ENCODE measurements around the gene ATAD3B. TPM values are rescaled to one million over a fixed set of nuclear protein-coding genes. Genes with fewer than 3 reads are reported as not detected.
A peak's percentile ranks its signal among the peaks of the same experiment; 100 is the strongest.

The ATAD3B gene
- total and polyA plus RNA-seq, 2 of the 13 experiments (the other 11 are each of a cell fraction or from before 2014, with no cell fraction given): 9.6 to 31.1 TPM

DNA sequence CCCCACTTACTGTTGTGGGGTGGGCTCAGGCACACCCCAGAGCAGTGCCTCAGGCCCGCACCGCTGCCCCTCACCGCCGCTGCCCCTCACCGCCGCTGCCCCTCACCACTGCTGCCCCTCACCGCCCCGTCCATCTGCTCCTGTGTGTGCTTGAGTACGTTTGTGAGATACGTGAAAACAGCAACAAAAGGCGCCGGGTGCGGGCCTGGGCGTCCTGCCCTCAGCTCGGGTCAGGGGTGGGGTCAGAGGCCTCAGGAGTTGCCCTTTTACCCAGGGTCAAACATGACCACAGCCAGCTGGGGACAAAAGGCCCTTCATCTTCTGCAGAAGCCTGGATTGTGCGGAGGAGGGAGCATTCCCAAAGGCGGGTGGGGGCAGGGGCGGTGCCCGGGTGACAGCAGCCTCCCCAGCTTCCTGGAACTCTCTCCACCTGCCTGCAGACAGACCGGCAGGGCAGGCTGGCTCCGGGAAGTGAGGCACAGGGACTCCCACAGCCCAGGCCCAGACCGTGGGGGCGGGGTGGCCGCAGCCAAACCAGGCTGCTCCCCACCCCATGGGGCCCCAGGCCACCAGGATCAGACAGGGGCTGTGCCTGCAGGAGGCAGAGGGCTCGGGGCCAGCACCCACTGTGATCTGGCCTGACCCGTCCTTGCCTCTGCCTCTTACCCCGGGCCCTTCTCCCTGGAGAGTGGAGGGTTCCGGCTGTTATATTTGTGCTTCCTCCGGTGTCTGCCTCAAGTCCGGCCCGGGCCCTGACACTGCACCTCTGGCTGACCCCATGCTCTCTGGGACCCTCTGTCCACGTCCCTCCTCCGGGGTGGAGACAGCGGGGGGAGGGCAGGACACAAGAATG, 38.4 kb upstream of the ATAD3B start (continued):
- TF ChIP-seq ZSCAN29 (CRISPR knock-in tag; conservative IDR thresholded peaks at IDR 0.05): 0 out of 2 replicates have a peak, but pooled peaks have one; percentile 67
- TF ChIP-seq PHF8 (CRISPR knock-in tag; IDR thresholded peaks at IDR 0.05): peak; percentile 55
- TF ChIP-seq ZNF263 (CRISPR knock-in tag; IDR thresholded peaks at IDR 0.05): peak; percentile 72
- no peak for TF ChIP-seq CAMTA2 (CRISPR knock-in tag; IDR thresholded peaks at IDR 0.05; ENCODE audit: borderline replicate concordance)
- peak; percentile 85 for TF ChIP-seq FOXO1 (CRISPR knock-in tag; IDR thresholded peaks at IDR 0.05)
- TF ChIP-seq, protein P1, sequence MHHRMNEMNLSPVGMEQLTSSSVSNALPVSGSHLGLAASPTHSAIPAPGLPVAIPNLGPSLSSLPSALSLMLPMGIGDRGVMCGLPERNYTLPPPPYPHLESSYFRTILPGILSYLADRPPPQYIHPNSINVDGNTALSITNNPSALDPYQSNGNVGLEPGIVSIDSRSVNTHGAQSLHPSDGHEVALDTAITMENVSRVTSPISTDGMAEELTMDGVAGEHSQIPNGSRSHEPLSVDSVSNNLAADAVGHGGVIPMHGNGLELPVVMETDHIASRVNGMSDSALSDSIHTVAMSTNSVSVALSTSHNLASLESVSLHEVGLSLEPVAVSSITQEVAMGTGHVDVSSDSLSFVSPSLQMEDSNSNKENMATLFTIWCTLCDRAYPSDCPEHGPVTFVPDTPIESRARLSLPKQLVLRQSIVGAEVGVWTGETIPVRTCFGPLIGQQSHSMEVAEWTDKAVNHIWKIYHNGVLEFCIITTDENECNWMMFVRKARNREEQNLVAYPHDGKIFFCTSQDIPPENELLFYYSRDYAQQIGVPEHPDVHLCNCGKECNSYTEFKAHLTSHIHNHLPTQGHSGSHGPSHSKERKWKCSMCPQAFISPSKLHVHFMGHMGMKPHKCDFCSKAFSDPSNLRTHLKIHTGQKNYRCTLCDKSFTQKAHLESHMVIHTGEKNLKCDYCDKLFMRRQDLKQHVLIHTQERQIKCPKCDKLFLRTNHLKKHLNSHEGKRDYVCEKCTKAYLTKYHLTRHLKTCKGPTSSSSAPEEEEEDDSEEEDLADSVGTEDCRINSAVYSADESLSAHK (CRISPR knock-in tag; IDR thresholded peaks at IDR 0.05; ENCODE audit: borderline replicate concordance): no peak
- TF ChIP-seq, protein P2, sequence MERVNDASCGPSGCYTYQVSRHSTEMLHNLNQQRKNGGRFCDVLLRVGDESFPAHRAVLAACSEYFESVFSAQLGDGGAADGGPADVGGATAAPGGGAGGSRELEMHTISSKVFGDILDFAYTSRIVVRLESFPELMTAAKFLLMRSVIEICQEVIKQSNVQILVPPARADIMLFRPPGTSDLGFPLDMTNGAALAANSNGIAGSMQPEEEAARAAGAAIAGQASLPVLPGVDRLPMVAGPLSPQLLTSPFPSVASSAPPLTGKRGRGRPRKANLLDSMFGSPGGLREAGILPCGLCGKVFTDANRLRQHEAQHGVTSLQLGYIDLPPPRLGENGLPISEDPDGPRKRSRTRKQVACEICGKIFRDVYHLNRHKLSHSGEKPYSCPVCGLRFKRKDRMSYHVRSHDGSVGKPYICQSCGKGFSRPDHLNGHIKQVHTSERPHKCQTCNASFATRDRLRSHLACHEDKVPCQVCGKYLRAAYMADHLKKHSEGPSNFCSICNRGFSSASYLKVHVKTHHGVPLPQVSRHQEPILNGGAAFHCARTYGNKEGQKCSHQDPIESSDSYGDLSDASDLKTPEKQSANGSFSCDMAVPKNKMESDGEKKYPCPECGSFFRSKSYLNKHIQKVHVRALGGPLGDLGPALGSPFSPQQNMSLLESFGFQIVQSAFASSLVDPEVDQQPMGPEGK (CRISPR knock-in tag; IDR thresholded peaks at IDR 0.05): peak; percentile 98
- TF ChIP-seq, protein P3, sequence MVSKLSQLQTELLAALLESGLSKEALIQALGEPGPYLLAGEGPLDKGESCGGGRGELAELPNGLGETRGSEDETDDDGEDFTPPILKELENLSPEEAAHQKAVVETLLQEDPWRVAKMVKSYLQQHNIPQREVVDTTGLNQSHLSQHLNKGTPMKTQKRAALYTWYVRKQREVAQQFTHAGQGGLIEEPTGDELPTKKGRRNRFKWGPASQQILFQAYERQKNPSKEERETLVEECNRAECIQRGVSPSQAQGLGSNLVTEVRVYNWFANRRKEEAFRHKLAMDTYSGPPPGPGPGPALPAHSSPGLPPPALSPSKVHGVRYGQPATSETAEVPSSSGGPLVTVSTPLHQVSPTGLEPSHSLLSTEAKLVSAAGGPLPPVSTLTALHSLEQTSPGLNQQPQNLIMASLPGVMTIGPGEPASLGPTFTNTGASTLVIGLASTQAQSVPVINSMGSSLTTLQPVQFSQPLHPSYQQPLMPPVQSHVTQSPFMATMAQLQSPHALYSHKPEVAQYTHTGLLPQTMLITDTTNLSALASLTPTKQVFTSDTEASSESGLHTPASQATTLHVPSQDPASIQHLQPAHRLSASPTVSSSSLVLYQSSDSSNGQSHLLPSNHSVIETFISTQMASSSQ (IDR thresholded peaks at IDR 0.05; ENCODE audit: low read depth): peak; percentile 49; the same call in 1 of the 2 replicates
- TF ChIP-seq, protein P3 (CRISPR knock-in tag; IDR thresholded peaks at IDR 0.05; ENCODE audit: borderline replicate concordance): peak; percentile 92
- TF ChIP-seq FOSL2 (CRISPR knock-in tag; IDR thresholded peaks at IDR 0.05): peak; percentile 74
- no peak for TF ChIP-seq ZSCAN20 (CRISPR knock-in tag; IDR thresholded peaks at IDR 0.05; ENCODE audit: borderline replicate concordance)
- peak; percentile 80 for TF ChIP-seq CREM (IDR thresholded peaks at IDR 0.05)
- no peak for TF ChIP-seq CREM (CRISPR knock-in tag; IDR thresholded peaks at IDR 0.05)
- peak; percentile 46 for TF ChIP-seq AGO1 (IDR thresholded peaks at IDR 0.05; ENCODE audit: low read depth, low read length, poor library complexity, severe bottlenecking)
- TF ChIP-seq RORA (CRISPR knock-in tag; IDR thresholded peaks at IDR 0.05): no peak
